Ishikawa (cell line): ENCODE results near the gene CHMP5.

Experiments used
- CEBPB ChIP-seq: IDR thresholded peaks from 2 replicates; pipeline ENCODE4 v1.6.1; 2012
- EP300 ChIP-seq: IDR thresholded peaks from 2 replicates; pipeline ENCODE4 v1.6.1; 2012; ENCODE audit warnings: borderline replicate concordance
- FOXM1 ChIP-seq: IDR thresholded peaks from 2 replicates; pipeline ENCODE4 v1.6.1; 2012; ENCODE audit warnings: low read depth, borderline replicate concordance
- MAX ChIP-seq: IDR thresholded peaks from 2 replicates; pipeline ENCODE4 v1.6.1; 2012
- NFIC ChIP-seq: IDR thresholded peaks from 2 replicates; pipeline ENCODE4 v1.6.1; 2012
- TCF12 ChIP-seq: IDR thresholded peaks from 2 replicates; pipeline ENCODE4 v1.6.1; 2012; ENCODE audit warnings: low read depth
- USF1 ChIP-seq: IDR thresholded peaks from 2 replicates; pipeline ENCODE4 v1.6.1; 2012

GRCh38 chr9:33288828-33289483, 24.1 kb downstream of the CHMP5 start:
- no peak for TF ChIP-seq TCF12
- TF ChIP-seq NFIC, result no peak
- no peak for TF ChIP-seq EP300
- TF ChIP-seq FOXM1, result no peak
- TF ChIP-seq USF1, result no peak
- no peak for TF ChIP-seq CEBPB
- no peak for TF ChIP-seq MAX
